GM23338 (cell line): Measurements from ENCODE around the gene TMEM245. TPM values are rescaled to one million over a fixed set of nuclear protein-coding genes. Genes with fewer than 3 reads are reported as not detected.

Source experiments
- ATAC-seq: fragments of 200-7000 bp; cut with Tn5 transposase; 3 replicates; pipeline ENCODE4 v1.9.1; 2020
- DNase-seq: peaks from one replicate; pipeline ENCODE4 v3.0.0-alpha.2; 2015; ENCODE audit warnings: low spot score
- H2AFZ ChIP-seq: fragments of 200-600 bp; sonication (generic); 2 replicates; pipeline ENCODE4 v1.8.0; 2016; ENCODE audit warnings: antibody characterized with exemption, mild to moderate bottlenecking, moderate library complexity
- H3F3A ChIP-seq: fragments of 200-600 bp; sonication (generic); replicated peaks from 2 replicates; pipeline ENCODE4 v1.8.0; 2017; ENCODE audit warnings: antibody characterized with exemption, mixed run types, low read depth
- H3K27ac ChIP-seq: fragments of 200-600 bp; sonication (generic); 2 replicates; pipeline ENCODE4 v1.6.1; 2016; ENCODE audit warnings: low read depth
- H3K27me3 ChIP-seq: fragments of 200-600 bp; sonication (generic); 2 replicates; pipeline ENCODE4 v1.8.0; 2016; ENCODE audit warnings: mild to moderate bottlenecking, mixed run types, moderate library complexity; ENCODE audit not compliant: insufficient read depth
- H3K36me3 ChIP-seq: fragments of 200-600 bp; sonication (generic); 2 replicates; pipeline ENCODE4 v1.8.0; 2016; ENCODE audit warnings: mild to moderate bottlenecking; ENCODE audit not compliant: insufficient read depth
- H3K4me1 ChIP-seq: fragments of 200-600 bp; sonication (generic); 2 replicates; pipeline ENCODE4 v1.8.0; 2016; ENCODE audit warnings: mild to moderate bottlenecking, moderate library complexity; ENCODE audit not compliant: insufficient read depth
- H3K4me2 ChIP-seq: fragments of 200-600 bp; sonication (generic); 2 replicates; pipeline ENCODE4 v1.7.1; 2017; ENCODE audit warnings: mixed run types
- H3K4me3 ChIP-seq: fragments of 200-600 bp; sonication (generic); 2 replicates; pipeline ENCODE4 v1.6.1; 2016; ENCODE audit warnings: mixed run types
- H3K79me2 ChIP-seq: fragments of 200-600 bp; sonication (generic); replicated peaks from 2 replicates; pipeline ENCODE4 v1.8.0; 2017; ENCODE audit warnings: mild to moderate bottlenecking; ENCODE audit not compliant: insufficient read depth
- H3K9me2 ChIP-seq: fragments of 200-600 bp; sonication (generic); 2 replicates; pipeline ENCODE4 v1.8.0; 2017; ENCODE audit not compliant: insufficient read depth
- H4K20me1 ChIP-seq: fragments of 200-600 bp; sonication (generic); replicated peaks from 2 replicates; pipeline ENCODE4 v1.8.0; 2017; ENCODE audit warnings: mild to moderate bottlenecking; ENCODE audit not compliant: insufficient read depth
- H3K27ac Mint-ChIP-seq: 2 replicates; pipeline ENCODE4 v1.8.0; 2020; ENCODE audit warnings: inconsistent platforms, mild to moderate bottlenecking, moderate library complexity, mixed read lengths
- H3K27me3 Mint-ChIP-seq: 3 replicates; pipeline ENCODE4 v1.8.0; 2022; ENCODE audit warnings: low read depth, mild to moderate bottlenecking, moderate library complexity, mixed read lengths, inconsistent platforms; ENCODE audit not compliant: insufficient read depth, poor library complexity
- H3K36me3 Mint-ChIP-seq: 3 replicates; pipeline ENCODE4 v1.8.0; 2021; ENCODE audit warnings: low read depth, mild to moderate bottlenecking, inconsistent platforms, moderate library complexity, mixed read lengths
- H3K4me1 Mint-ChIP-seq: 3 replicates; pipeline ENCODE4 v1.8.0; 2020; ENCODE audit warnings: mild to moderate bottlenecking, inconsistent platforms, mixed read lengths
- H3K4me3 Mint-ChIP-seq: 3 replicates; pipeline ENCODE4 v1.8.0; 2021; ENCODE audit warnings: moderate library complexity, mild to moderate bottlenecking, inconsistent platforms, mixed read lengths
- H3K9me3 Mint-ChIP-seq: 3 replicates; pipeline ENCODE4 v1.8.0; 2020; ENCODE audit warnings: moderate library complexity, mild to moderate bottlenecking, inconsistent platforms, mixed read lengths
- CREB1 ChIP-seq: fragments of 250-450 bp; sonication (Bioruptor Pico); IDR thresholded peaks from 2 replicates; pipeline ENCODE4 v1.5.0; 2020; ENCODE audit warnings: low read depth, mild to moderate bottlenecking, moderate library complexity
- EZH2 ChIP-seq: fragments of 200-600 bp; sonication (generic); IDR thresholded peaks from one replicate; pipeline ENCODE4 v1.8.0; 2017; ENCODE audit warnings: antibody characterized with exemption, mild to moderate bottlenecking, low read depth; ENCODE audit not compliant: unreplicated experiment
- EZH2phosphoT487 ChIP-seq: fragments of 200-600 bp; sonication (generic); IDR thresholded peaks from one replicate; pipeline ENCODE4 v1.8.1; 2018; ENCODE audit warnings: antibody characterized with exemption; ENCODE audit not compliant: unreplicated experiment
- JUNB ChIP-seq: IDR thresholded peaks from one replicate; pipeline ENCODE4 v1.6.1; 2016; ENCODE audit warnings: antibody characterized with exemption; ENCODE audit not compliant: unreplicated experiment
- NANOG ChIP-seq: IDR thresholded peaks from 2 replicates; pipeline ENCODE4 v1.6.1; 2016; ENCODE audit warnings: antibody characterized with exemption, borderline replicate concordance
- POLR2AphosphoS5 ChIP-seq: IDR thresholded peaks from 2 replicates; pipeline ENCODE4 v1.6.1; 2016; ENCODE audit warnings: antibody characterized with exemption, low read depth
- STAT1 ChIP-seq: IDR thresholded peaks from one replicate; pipeline ENCODE4 v1.6.1; 2016; ENCODE audit warnings: antibody characterized with exemption; ENCODE audit not compliant: unreplicated experiment
- ZNF114 ChIP-seq: fragments of 250-450 bp; sonication (Bioruptor Pico); IDR thresholded peaks from 2 replicates; pipeline ENCODE4 v1.5.0; 2020; ENCODE audit warnings: mild to moderate bottlenecking, moderate library complexity
- ZNF331 ChIP-seq: fragments of 250-450 bp; sonication (Bioruptor Pico); IDR thresholded peaks from 2 replicates; pipeline ENCODE4 v1.5.0; 2020; ENCODE audit warnings: low read depth, mild to moderate bottlenecking, moderate library complexity
- polyA plus RNA-seq: library from polyadenylated mRNA; unstranded; fragments of >200 nt; fragmentation: Nextera tagmentation; extraction: Ambion mirVana; gene quantifications from 2 replicates; pipeline ENCODE4 v1.2.1, GENCODE V29; 2016
- total RNA-seq: library from RNA; depleted of rRNA; stranded (reverse); fragments of >200 nt; shearing (Covaris generic); gene quantifications from 2 replicates; pipeline ENCODE4 v1.2.3, GENCODE V29; 2014
- TF ChIP-seq, protein P1 (sequence below): fragments of 250-450 bp; sonication (Bioruptor Pico); IDR thresholded peaks from 2 replicates; pipeline ENCODE4 v1.5.0; 2020; ENCODE audit warnings: mild to moderate bottlenecking, moderate library complexity
- TF ChIP-seq, protein P2 (sequence below): IDR thresholded peaks from one replicate; pipeline ENCODE4 v1.6.1; 2018; ENCODE audit warnings: antibody characterized with exemption; ENCODE audit not compliant: unreplicated experiment
- TF ChIP-seq, protein P3 (sequence below): IDR thresholded peaks from 2 replicates; pipeline ENCODE4 v1.6.1; 2016; ENCODE audit warnings: antibody characterized with exemption
- TF ChIP-seq, protein P4 (sequence below), 2 experiments: fragments of 200-600 bp in 1 of 2; sonication (generic) in 1 of 2; conservative IDR thresholded peaks; 2 replicates each; pipeline versions ENCODE4 v1.5.1 to v1.6.1; 2016 to 2017; ENCODE audit warnings: antibody characterized with exemption in 2 of 2, low read depth in 2 of 2, mild to moderate bottlenecking in 2 of 2, moderate library complexity in 1 of 2

Gene TMEM245
- total and polyA plus RNA-seq, 2 experiments from 2014 or later: 17.3 to 64.1 TPM

DNA sequence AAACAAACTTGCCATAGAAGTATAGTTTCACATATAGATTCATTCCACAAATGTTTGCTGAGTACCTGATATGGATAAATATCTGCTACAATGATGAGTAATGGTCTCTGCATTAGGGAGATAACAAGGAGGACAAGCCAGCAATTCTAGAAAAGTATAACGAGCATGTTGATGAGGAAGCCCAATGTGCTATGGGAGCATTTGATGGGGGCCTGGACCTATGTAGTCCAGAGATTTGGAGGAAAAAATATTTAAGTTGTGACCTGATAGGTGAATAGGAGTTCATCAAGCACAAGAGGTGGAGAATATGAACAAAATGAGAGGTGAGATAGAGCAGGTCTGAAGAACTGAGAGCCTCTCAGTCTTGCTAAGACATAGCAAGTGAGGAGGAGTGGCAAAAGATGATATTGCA is 14.4 kb upstream of the TMEM245 start:
- Histone ChIP-seq H3K4me3 (no peak overlapping the region), H3K27me3 (no peaks in the 10 kb centered on the region), H2AFZ (no peak overlapping the region), H3K36me3 (no peaks in the 10 kb centered on the region), H3K27ac (no peak overlapping the region), H3K9me2 (no peaks in the 10 kb centered on the region), H3F3A (no peaks in the 10 kb centered on the region), H3K4me1 (no peaks in the 10 kb centered on the region), H3K79me2 (no peaks in the 10 kb centered on the region), H3K4me2 (no peak overlapping the region), H4K20me1 (no peaks in the 10 kb centered on the region)
- H3K9me3 Mint-ChIP-seq: no peaks in the 10 kb centered on the region
- TF ChIP-seq EZH2: no peak
- TF ChIP-seq, protein P1, sequence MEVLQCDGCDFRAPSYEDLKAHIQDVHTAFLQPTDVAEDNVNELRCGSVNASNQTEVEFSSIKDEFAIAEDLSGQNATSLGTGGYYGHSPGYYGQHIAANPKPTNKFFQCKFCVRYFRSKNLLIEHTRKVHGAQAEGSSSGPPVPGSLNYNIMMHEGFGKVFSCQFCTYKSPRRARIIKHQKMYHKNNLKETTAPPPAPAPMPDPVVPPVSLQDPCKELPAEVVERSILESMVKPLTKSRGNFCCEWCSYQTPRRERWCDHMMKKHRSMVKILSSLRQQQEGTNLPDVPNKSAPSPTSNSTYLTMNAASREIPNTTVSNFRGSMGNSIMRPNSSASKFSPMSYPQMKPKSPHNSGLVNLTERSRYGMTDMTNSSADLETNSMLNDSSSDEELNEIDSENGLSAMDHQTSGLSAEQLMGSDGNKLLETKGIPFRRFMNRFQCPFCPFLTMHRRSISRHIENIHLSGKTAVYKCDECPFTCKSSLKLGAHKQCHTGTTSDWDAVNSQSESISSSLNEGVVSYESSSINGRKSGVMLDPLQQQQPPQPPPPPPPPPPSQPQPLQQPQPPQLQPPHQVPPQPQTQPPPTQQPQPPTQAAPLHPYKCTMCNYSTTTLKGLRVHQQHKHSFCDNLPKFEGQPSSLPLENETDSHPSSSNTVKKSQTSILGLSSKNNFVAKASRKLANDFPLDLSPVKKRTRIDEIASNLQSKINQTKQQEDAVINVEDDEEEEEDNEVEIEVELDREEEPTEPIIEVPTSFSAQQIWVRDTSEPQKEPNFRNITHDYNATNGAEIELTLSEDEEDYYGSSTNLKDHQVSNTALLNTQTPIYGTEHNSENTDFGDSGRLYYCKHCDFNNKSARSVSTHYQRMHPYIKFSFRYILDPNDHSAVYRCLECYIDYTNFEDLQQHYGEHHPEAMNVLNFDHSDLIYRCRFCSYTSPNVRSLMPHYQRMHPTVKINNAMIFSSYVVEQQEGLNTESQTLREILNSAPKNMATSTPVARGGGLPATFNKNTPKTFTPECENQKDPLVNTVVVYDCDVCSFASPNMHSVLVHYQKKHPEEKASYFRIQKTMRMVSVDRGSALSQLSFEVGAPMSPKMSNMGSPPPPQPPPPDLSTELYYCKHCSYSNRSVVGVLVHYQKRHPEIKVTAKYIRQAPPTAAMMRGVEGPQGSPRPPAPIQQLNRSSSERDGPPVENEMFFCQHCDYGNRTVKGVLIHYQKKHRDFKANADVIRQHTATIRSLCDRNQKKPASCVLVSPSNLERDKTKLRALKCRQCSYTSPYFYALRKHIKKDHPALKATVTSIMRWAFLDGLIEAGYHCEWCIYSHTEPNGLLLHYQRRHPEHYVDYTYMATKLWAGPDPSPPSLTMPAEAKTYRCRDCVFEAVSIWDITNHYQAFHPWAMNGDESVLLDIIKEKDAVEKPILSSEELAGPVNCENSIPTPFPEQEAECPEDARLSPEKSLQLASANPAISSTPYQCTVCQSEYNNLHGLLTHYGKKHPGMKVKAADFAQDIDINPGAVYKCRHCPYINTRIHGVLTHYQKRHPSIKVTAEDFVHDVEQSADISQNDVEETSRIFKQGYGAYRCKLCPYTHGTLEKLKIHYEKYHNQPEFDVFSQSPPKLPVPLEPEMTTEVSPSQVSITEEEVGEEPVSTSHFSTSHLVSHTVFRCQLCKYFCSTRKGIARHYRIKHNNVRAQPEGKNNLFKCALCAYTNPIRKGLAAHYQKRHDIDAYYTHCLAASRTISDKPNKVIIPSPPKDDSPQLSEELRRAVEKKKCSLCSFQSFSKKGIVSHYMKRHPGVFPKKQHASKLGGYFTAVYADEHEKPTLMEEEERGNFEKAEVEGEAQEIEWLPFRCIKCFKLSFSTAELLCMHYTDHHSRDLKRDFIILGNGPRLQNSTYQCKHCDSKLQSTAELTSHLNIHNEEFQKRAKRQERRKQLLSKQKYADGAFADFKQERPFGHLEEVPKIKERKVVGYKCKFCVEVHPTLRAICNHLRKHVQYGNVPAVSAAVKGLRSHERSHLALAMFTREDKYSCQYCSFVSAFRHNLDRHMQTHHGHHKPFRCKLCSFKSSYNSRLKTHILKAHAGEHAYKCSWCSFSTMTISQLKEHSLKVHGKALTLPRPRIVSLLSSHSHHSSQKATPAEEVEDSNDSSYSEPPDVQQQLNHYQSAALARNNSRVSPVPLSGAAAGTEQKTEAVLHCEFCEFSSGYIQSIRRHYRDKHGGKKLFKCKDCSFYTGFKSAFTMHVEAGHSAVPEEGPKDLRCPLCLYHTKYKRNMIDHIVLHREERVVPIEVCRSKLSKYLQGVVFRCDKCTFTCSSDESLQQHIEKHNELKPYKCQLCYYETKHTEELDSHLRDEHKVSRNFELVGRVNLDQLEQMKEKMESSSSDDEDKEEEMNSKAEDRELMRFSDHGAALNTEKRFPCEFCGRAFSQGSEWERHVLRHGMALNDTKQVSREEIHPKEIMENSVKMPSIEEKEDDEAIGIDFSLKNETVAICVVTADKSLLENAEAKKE (CRISPR knock-in tag): no peak
- TF ChIP-seq CREB1 (CRISPR knock-in tag): no peak
- TF ChIP-seq NANOG: no peak
- TF ChIP-seq, protein P2, sequence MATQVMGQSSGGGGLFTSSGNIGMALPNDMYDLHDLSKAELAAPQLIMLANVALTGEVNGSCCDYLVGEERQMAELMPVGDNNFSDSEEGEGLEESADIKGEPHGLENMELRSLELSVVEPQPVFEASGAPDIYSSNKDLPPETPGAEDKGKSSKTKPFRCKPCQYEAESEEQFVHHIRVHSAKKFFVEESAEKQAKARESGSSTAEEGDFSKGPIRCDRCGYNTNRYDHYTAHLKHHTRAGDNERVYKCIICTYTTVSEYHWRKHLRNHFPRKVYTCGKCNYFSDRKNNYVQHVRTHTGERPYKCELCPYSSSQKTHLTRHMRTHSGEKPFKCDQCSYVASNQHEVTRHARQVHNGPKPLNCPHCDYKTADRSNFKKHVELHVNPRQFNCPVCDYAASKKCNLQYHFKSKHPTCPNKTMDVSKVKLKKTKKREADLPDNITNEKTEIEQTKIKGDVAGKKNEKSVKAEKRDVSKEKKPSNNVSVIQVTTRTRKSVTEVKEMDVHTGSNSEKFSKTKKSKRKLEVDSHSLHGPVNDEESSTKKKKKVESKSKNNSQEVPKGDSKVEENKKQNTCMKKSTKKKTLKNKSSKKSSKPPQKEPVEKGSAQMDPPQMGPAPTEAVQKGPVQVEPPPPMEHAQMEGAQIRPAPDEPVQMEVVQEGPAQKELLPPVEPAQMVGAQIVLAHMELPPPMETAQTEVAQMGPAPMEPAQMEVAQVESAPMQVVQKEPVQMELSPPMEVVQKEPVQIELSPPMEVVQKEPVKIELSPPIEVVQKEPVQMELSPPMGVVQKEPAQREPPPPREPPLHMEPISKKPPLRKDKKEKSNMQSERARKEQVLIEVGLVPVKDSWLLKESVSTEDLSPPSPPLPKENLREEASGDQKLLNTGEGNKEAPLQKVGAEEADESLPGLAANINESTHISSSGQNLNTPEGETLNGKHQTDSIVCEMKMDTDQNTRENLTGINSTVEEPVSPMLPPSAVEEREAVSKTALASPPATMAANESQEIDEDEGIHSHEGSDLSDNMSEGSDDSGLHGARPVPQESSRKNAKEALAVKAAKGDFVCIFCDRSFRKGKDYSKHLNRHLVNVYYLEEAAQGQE: no peak
- TF ChIP-seq, protein P3, sequence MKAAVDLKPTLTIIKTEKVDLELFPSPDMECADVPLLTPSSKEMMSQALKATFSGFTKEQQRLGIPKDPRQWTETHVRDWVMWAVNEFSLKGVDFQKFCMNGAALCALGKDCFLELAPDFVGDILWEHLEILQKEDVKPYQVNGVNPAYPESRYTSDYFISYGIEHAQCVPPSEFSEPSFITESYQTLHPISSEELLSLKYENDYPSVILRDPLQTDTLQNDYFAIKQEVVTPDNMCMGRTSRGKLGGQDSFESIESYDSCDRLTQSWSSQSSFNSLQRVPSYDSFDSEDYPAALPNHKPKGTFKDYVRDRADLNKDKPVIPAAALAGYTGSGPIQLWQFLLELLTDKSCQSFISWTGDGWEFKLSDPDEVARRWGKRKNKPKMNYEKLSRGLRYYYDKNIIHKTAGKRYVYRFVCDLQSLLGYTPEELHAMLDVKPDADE: no peak
- no peak for TF ChIP-seq JUNB
- no peak for TF ChIP-seq EZH2phosphoT487
- TF ChIP-seq, protein P4, sequence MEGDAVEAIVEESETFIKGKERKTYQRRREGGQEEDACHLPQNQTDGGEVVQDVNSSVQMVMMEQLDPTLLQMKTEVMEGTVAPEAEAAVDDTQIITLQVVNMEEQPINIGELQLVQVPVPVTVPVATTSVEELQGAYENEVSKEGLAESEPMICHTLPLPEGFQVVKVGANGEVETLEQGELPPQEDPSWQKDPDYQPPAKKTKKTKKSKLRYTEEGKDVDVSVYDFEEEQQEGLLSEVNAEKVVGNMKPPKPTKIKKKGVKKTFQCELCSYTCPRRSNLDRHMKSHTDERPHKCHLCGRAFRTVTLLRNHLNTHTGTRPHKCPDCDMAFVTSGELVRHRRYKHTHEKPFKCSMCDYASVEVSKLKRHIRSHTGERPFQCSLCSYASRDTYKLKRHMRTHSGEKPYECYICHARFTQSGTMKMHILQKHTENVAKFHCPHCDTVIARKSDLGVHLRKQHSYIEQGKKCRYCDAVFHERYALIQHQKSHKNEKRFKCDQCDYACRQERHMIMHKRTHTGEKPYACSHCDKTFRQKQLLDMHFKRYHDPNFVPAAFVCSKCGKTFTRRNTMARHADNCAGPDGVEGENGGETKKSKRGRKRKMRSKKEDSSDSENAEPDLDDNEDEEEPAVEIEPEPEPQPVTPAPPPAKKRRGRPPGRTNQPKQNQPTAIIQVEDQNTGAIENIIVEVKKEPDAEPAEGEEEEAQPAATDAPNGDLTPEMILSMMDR (conservative IDR thresholded peaks at IDR 0.05; ENCODE audit: low read depth in 2 of 2): no peak
- TF ChIP-seq POLR2AphosphoS5: no peak
- TF ChIP-seq ZNF331: no peak
- no peak for TF ChIP-seq STAT1
- TF ChIP-seq ZNF114 (CRISPR knock-in tag): no peak
- DNase-seq: no peak
- ATAC-seq: no peak
- H3K36me3 Mint-ChIP-seq: no peaks in the 10 kb centered on the region
- no peak overlapping the region for H3K27ac Mint-ChIP-seq
- peaks cover 5% of the 10 kb centered on the region for H3K27me3 Mint-ChIP-seq
- no peaks in the 10 kb centered on the region for H3K4me1 Mint-ChIP-seq
- no peak overlapping the region for H3K4me3 Mint-ChIP-seq
